SH-SY5Y (cell line): ENCODE results near the gene ATP5F1E.

Source experiments
- GATA2 ChIP-seq: IDR thresholded peaks from 2 replicates; pipeline ENCODE4 v1.6.1; 2011; ENCODE audit warnings: mild to moderate bottlenecking, low read depth, low read length
- GATA3 ChIP-seq: IDR thresholded peaks from 2 replicates; pipeline ENCODE4 v1.6.1; 2011; ENCODE audit warnings: low read depth, mild to moderate bottlenecking, low read length, moderate library complexity

GRCh38 chr20:59003836-59004492 lies 28.2 kb downstream of the ATP5F1E start:
- no peak for TF ChIP-seq GATA2
- no peak for TF ChIP-seq GATA3
